B cell (primary cell): ENCODE results near the gene PDE6A.

Experiments
- CTCF ChIP-seq: fragments of 200-600 bp; IDR thresholded peaks from one replicate; pipeline ENCODE4 v1.8.0; 2022; ENCODE audit warnings: antibody characterized with exemption, mild to moderate bottlenecking
- EZH2 ChIP-seq: IDR thresholded peaks from 2 replicates; pipeline ENCODE4 v1.6.1; 2012; ENCODE audit warnings: borderline replicate concordance, low read depth, mild to moderate bottlenecking, moderate library complexity, low read length; ENCODE audit not compliant: insufficient read depth, poor library complexity, severe bottlenecking

- TF ChIP-seq CTCF (no peak), EZH2 (no peak)
Observed at GRCh38 chr5:149948993-149949392, 4.4 kb upstream of the PDE6A start.
